Activated CD4-positive, alpha-beta T cell treated with anti-CD3 and anti-CD28 coated beads, Interleukin-2, Interleukin-4, amounts not matched to agents 100 ng/mL and 50 ng/mL, durations not matched to agents 16 hours and 8 hours (primary cell): ENCODE measurements around the gene BCAS3.
A peak's percentile ranks its signal among the peaks of the same experiment; 100 is the strongest.

Experiments
- DNase-seq: peaks from one replicate; pipeline ENCODE4 v3.0.0-alpha.2; 2020; ENCODE audit warnings: low spot score

BCAS3 gene

GRCh38 chr17:61202564-61202963 is 524.9 kb downstream of the BCAS3 start:
- DNase-seq = no peak

GRCh38 chr17:61203671-61204131 is 526.0 kb downstream of the BCAS3 start:
- no peak for DNase-seq

GRCh38 chr17:61204456-61204855 is 526.8 kb downstream of the BCAS3 start:
- no peak for DNase-seq

DNA sequence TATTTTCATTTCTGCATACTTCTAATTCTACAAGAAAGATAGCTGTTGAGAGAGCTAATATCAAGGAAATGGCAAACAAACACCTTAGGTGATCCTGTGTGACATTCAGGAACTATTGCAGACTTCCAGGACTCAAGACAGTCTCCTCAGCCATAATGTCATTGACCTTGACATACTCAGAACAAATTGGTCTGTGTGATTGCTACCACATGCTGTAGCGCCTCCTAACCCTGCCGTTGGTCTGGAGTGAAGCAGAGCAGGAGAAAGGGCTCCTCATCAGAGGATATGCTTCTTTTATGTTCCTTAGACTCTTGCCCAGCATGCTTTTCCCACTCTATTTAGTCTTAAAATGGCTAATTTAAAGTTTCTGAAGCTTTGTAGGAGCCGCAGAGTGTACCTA is 527.8 kb downstream of the BCAS3 start:
- no peak for DNase-seq

DNA sequence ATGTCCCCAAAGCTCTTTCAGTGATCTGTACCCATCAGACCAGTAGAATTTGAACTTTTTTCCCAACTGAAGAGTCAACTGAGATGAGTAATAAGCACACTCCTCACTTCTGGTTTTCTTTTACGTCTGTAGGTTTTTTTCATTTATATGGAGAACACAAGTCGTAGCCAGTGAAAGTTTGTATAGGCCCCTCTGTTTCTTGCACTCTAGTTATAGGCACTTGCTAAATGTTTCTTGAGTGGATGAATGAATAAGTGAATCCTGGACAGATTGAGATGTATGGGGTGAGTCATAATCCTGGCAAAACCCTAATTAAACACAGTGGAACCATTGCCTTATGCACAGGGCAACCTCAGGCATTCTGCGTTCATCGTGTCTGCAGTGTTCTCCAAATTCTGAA is 528.3 kb downstream of the BCAS3 start:
- DNase-seq = no peak

GRCh38 chr17:61206922-61207321 is 529.3 kb downstream of the BCAS3 start:
- DNase-seq = no peak

DNA sequence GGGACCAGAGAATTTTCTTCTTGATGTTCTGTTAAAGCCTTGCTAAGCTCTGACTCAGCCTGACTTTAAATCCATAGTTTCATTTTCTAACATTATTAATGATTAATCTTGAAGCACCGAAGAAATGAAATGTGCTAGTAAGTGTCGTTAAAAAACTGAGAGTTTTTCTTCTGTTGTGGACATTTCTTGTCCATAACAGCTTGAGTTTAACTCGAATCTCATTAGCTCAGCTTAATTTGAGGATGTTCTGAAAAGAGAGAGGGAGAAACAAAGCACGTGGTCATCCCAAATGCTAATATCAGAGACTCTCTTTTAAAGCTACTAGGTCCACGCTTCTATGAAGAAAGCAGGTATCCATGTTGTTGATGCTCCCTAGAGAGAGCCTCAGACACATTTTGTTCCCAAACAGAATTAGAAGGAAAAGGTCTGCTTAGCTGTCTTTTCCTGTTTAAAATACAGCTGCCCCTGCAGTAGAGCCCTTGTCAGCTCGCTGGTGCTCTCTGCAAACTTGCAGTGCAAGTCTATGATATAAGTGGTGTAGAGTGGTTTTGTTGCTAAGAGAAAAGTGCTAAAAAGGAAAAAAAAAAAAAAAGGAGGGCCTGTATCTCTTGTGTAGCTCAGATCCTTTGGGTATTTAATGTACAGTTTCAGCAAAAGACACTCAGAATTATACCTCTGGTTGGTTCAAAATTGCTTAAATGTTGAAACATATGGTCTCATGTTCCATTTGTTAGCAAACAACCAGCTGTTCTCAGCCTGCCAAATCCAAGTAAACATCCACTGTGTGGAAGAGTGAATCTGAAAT is 530.9 kb downstream of the BCAS3 start:
- no peak for DNase-seq

DNA sequence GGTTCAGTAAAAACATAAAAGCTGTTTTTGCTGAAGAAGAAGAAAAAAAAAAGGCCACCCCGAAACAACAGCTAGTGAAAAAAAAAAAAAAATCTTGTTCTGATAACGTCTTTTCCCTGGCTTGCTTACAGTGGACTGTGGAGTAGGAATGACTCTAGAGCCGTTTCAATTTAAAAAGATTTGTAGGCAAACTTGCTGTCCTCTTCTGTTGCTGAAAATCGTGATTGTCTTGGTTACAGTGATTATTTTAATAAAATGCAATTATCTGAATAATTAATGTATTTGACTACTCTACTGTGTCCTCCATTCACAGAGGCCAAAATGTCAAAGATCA is 531.4 kb downstream of the BCAS3 start:
- no peak for DNase-seq

- DNase-seq = no peak
Measured at GRCh38 chr17:61209525-61209924, 531.9 kb downstream of the BCAS3 start.

DNA sequence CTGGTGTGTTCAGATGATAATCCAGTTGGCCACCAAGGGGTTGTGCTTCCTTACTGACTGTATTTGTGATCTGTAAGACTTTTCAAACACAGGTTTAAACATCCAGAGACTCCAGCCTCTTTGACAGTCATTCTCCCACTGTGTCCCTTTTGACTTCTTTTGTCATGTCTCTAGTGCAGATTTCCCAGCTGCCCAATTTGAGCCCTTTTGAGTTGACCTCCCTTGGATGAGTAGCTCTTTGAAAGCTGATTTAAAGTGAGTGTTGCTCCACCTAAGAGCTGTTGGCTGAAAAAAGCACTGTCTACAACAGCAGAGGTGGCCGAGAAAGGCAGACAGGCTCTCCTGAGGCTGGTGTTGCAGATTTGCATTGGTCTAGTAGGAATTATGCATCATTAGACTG is 533.6 kb downstream of the BCAS3 start:
- no peak for DNase-seq

DNA sequence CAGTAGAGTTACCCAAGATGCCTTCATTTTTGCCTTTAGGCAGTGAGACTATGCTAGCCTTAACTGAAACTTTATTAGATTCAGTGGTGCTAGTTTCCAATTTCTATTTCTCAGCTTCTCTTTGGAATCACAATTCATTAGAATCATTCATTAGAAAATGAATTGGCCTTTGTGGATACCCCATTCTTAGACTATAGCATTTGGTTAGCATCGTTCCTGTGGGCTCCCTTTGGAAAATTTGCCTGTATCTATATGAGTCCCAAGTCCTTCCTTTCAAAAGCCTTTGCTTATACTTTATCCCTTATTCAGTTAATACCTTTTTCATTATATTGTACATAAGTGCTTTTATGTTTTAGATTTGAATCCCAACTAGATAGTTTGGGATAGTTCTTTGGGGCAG is 535.0 kb downstream of the BCAS3 start:
- no peak for DNase-seq

DNA sequence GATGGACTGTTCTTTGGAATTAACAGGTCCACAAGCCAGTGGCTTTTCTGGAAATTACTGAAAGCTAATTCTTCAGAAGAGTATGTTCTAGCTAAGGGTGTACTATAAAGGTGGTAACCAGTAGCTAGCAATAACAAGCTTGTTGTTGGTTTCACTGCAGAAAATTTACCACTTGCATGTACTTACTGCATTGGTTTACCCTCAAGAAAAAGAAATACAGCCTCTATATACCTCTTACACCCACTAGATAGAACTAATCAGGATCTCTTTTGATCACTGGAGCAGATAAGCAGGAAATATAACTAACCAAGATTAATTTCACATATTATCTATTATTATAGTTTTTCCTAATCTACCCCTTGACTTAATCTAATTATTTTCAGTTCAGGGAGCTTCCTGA is 537.1 kb downstream of the BCAS3 start:
- DNase-seq = no peak

DNA sequence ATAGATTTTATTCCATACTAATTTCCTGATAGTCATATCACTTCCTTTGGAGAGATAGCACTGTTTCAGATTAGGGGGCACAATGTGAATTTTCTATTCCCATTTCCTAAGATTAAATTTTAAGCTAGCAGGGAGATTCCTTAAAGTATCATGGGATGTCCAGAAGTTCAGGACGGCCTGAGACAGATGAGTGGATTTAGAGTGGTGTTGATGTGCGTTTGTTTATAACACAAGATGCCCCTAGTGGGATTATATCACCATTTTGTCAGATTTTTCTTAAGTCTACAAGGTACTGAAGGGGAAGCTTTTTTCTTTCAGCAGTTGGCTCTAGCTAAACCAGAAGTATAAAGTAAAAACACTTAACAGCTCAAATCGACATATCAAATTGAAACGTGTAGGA is 538.4 kb downstream of the BCAS3 start:
- DNase-seq = no peak

DNA sequence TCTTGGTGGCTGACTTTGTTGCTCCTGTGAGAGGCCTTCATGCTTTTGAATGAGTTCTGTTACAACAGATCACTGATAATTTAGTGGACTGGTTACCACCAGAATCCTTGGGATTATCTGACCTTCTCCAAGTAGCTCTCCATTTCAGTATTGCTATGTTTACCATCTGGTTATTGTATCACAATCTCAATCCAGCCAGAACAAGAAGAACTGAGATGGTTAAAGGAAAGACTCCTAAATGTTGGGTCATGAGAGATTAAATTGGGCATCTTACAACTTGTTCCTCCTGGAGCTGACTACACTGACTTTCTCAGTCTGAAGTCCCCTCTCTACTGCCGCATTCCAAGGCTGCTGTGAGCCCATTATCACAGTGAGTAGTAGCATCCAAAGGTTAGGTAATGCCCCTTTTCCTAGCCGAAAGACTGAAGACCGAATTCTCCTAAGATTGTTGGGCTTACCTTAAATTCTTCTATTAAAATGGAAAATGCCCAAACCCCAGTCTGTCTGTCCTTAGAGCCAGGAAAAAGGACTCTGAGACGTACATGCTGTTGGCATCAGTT is 540.3 kb downstream of the BCAS3 start:
- no peak for DNase-seq

- peak; percentile 46 for DNase-seq
Measured at GRCh38 chr17:61218438-61218837, 540.8 kb downstream of the BCAS3 start.

- DNase-seq = no peak
Measured at GRCh38 chr17:61219460-61219859, 541.8 kb downstream of the BCAS3 start.

DNA sequence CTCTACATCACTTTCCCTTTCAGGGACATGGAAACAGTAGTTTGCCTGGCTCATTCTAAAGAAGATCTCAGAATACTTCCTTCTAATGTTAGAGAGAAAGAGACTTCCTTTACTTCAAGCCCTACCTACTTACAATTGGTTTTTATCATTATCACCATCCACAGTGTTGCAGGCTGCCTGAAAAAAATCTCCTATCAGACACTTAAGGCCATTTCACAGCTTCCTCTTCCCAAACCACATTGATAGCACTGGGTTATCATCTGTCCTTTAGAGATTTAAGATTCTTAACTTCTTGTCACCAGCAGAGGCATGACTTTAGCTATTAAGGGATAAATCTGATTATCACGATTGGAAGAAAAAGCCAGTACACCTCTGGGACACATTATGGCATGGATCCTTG is 543.5 kb downstream of the BCAS3 start:
- peak; percentile 16 for DNase-seq

- DNase-seq = peak; percentile 71
Measured at GRCh38 chr17:61221597-61222471, 544.2 kb downstream of the BCAS3 start.

- DNase-seq = no peak
Measured at GRCh38 chr17:61223725-61224124, 546.1 kb downstream of the BCAS3 start.

DNA sequence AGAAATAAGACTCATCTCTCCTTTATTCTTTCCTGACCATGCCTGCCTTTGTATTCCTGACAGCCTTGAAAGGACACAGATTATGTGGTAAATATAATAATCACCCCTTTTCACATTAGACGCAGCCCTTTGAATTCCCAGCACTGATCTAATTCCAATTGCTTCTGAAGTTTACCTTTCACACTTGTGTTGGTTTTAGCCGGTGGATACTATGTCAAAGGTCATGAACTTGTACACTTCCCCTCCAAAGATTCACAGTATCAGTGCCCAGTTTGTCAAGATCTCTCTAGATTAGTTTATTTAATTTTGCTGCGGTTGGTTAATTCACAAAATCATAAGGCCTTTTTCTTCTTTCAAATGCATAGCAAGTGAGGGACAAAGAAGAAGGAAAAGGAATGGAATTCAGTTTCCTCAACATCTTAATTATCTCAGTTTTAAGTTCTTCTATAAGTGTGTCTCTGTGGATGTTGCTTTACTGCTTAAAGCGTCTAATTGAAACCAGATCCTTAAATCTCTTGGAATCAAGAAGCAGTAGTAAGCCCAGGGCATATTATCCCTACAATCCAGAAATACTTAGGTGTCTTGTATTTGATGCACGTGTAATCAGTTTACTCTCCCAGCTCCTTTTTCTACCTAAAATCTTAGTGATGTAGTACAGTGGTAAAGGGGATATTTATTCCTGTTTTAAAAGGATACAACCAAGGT is 547.7 kb downstream of the BCAS3 start:
- DNase-seq = no peak

GRCh38 chr17:61227866-61228265 is 550.2 kb downstream of the BCAS3 start:
- no peak for DNase-seq

GRCh38 chr17:61230461-61230860 is 552.8 kb downstream of the BCAS3 start:
- no peak for DNase-seq
